Stimulated activated CD8-positive, alpha-beta memory T cell treated with anti-CD3 and anti-CD28 coated beads, Interleukin-15, amount 100 ng/mL, for 24 hours (primary cell): ENCODE data around the gene TMEM63C.

Experiments
- DNase-seq: peaks from one replicate; pipeline ENCODE4 v3.0.0-alpha.2; 2020; ENCODE audit warnings: low read depth

The TMEM63C gene

DNA sequence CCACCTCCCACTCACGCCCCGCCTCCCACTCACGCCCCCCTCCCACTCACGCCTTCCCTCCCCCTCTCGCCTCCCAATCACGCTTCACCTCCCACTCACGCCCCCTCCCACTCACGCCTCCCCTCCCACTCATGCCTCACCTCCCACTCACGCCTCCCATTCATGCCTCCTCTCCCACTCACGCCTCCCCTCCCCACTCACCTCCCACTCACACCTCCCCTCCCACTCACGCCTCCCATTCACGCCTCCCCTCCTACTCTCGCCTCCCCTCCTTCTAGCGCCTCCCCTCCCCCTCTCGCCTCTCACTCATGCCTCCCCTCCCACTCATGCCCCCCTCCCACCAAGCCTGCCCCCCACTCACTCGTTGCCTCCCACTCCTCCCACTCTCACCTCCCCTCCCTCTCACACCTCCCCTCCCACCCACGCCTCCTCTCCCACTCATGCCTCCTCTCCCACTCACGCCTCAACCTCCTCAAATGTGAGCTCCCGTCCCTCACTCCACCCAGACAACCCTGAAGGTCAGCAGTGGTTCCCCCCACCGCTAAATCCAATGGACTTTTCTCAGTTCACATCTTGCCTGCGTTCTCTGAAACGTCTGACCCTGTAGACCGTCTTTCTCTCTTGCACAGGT lies 39.8 kb downstream of the TMEM63C start:
- no peak for DNase-seq

DNA sequence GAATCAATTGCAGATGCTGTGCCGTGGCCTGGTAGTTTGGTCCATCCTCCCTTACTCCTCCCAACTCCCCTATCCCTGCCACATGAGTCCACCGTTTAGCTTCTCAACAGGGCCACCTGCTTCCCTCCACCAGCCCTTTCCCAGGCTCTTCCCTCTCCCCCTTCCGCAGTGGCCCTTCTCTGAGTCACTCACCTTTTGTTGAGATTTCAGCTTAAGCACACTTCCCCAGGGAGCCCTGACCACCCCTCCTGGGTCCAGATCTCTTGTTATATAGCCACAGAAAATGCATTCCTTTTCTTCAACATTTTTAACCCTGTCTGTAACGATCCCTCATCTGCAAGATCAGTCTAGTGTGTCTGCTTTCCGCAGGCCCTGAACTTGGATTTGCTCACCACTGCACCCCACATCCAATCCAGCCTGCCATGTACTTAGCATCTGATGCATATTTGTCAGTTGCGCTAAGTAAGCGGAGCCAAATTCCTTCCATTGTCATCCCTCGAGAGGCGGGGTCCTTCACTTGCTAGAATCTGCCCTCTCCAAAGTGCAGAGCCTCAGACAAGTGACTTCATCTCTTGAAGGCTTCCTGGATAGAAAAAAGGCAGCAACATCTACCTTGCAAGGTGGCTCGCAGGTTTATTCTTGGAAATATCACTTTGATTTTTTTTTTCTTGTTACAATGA lies 41.1 kb downstream of the TMEM63C start:
- no peak for DNase-seq

DNA sequence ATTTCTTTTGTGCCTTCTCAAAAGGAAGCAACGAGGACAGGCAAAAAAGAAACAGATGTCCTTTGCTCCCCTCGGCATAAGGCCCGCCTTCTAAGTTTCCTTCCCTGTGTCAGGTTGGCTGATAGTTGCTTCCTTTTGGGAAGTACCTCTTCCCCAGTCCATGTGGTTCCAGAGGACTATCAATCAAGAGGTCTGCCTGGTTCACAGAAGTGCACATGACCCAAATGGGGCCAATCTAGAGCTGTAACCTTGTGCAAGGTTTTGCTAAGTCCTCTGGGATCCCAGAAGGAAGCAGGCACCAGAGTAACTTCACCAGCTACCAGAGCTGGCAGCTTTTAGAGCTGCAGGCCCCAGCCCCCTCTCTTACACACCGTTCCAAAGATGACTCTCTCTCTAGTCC lies 42.6 kb downstream of the TMEM63C start:
- no peak for DNase-seq

- DNase-seq: no peak
Observed at GRCh38 chr14:77225254-77225653, 43.7 kb downstream of the TMEM63C start.

DNA sequence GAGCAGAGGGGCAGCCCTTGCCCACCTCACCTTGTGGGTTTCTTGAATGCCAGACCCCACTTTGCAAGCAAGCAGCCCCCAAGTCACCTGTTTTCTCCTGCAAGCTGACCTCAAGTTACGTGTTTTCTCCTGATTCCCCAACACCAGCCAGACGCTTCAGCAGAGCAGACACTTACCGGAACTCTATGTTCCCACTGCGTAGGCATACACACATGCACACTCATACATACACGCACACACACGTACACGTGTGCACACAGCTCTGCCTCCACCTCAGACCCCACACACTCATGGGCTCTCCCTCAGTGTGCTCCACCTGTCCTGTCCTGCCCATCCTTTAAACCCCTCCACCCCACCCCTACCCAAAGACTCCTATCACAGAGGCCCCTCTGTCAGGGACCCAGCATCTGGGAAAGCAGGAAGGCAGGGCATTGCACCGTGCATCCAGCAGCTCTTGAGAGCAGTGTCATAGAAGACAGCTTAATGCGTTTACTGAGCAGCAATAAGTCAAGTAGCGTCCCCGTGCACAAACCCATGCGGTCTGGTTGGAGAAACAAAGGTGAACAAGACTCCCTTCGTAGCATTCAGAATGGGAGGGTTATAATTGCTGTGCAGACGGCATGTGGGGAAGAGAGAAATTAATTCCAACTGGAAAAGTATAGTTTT lies 44.4 kb downstream of the TMEM63C start:
- no peak for DNase-seq

- DNase-seq: no peak
Observed at GRCh38 chr14:77228056-77228455, 46.5 kb downstream of the TMEM63C start.

DNA sequence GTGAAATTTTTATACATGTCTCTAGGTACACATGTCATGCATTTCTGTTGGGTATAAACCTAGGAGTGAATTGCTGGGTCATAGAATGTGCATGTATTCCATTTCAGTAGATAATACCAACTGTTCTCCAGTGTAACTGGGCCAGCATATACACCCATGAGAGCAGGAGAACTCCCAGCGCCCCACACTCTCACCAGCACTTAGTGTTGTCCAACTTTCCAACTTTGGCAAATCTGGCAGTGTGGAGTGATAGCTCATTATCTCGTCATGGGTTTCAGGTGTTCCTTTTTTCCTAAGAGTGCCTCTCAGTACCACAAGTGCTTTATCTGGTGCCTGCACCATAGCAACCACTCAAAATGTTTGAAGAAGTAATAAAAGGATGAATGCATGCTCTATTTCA lies 49.3 kb downstream of the TMEM63C start:
- DNase-seq: no peak

- no peak for DNase-seq
Observed at GRCh38 chr14:77231721-77232120, 50.1 kb downstream of the TMEM63C start.

DNA sequence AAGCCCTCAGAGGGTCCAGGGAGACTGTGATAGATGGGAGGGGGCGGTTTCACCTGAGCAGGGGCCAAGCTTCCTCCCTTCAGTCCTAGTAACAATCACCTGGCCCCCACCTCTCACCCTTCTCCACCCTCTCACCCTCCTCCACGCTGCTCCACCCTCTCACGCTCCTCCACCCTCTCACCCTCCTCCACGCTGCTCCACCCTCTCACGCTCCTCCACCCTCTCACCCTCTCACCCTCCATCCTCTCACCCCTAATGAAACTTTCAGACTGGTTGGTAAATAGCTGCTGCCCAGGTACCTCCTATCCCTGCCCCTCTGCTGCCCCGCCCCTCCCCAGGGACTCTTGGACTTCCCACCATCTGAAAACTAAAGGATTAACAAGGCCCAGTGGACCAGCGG lies 55.2 kb downstream of the TMEM63C start:
- no peak for DNase-seq

DNA sequence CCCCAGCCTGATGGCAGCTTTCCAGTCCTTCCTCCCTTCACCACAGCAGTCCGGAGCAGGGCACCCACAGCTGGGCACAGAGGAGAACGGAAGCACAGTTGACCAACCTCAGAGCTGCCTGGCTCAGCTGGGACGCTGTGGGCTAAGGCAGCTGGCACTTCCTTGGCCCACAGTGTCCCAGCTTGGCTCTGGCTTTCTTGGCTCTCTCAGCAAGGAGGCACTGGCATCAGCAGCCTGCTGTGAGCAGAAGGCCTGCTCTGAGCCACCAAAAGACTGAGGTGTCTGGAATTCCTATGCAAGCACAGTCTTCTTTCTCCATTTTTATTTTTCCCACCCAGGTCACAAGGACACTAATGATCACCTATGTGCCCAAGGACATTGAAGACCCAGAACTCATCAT lies 56.8 kb downstream of the TMEM63C start:
- no peak for DNase-seq

- DNase-seq: no peak
Observed at GRCh38 chr14:77238996-77239395, 57.4 kb downstream of the TMEM63C start.

DNA sequence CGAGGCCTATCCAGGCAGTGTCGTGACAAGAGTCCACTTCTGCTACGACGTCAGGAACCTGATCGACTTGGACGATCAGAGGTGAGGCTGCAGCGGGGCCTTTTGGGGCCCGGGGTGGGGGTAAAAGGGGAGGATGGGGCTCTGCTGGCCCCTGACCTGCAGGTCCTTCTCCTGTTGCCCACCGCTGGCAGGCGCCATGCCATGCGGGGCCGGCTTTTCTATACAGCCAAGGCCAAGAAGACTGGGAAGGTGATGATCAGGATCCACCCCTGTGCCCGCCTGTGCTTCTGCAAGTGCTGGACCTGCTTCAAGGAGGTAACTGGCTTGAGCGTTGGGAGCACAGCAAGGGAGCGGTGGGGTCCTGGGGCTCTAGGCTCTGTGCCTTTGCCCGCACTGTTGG lies 57.8 kb downstream of the TMEM63C start:
- DNase-seq: no peak

GRCh38 chr14:77240336-77240915 lies 58.8 kb downstream of the TMEM63C start:
- no peak for DNase-seq

DNA sequence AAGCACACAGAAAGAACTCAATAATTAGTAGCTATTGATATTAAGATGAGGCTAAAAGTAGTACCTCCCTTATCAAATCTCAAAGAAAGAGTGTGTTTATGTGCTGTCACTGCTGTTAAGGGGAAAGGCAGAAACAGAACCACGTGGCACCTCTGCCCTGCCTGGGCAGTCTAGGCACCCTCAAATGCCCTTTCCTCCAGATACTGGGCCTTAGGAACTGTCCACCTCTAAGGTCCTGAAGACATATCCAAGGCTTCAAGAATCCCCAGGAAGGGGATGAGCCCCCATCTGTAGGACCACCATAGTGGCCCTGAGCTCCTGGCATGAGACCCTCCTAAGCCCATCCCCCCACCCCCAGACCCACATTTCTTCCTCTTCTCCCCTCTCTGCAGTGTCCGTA lies 60.4 kb downstream of the TMEM63C start:
- no peak for DNase-seq

DNA sequence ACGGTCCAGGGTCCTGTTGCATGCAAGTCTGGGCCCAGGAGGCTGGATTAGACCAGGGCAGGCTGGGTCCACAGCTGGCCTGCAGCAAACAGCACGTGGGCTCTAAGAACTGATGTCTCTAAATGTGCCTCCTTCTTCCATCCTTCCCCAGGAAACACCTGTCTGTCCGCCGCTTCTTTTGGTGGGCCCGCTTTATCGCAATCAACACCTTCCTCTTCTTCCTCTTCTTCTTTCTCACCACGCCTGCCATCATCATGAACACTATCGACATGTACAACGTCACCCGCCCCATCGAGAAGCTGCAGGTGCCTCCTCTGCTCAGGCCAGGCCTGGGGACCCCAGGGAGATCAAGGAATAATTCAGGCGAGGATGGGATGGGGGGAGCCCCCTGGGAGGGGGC lies 61.2 kb downstream of the TMEM63C start:
- no peak for DNase-seq

DNA sequence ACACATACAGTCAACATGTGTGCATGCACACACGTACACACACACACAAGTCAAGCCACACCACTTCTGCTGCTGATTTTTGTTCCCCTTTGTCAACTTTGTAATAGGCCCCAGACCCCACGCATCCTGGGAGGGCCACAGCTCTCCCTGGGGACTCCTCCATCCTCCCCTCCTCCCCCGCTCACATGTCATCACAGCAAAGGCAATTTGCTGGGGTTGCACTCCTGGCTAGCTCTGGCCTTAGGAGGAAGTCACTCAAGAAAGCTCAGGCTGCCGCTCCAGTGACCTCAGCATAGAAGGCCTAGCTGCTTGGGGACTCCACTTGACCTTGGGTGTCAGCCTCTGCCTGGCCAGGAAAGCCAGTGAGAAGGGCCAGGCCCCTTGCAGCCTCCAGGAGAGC lies 62.3 kb downstream of the TMEM63C start:
- DNase-seq: no peak

- no peak for DNase-seq
Observed at GRCh38 chr14:77245820-77246219, 64.2 kb downstream of the TMEM63C start.

GRCh38 chr14:77246784-77247183 lies 65.2 kb downstream of the TMEM63C start:
- no peak for DNase-seq

- no peak for DNase-seq
Observed at GRCh38 chr14:77248666-77249065, 67.1 kb downstream of the TMEM63C start.

DNA sequence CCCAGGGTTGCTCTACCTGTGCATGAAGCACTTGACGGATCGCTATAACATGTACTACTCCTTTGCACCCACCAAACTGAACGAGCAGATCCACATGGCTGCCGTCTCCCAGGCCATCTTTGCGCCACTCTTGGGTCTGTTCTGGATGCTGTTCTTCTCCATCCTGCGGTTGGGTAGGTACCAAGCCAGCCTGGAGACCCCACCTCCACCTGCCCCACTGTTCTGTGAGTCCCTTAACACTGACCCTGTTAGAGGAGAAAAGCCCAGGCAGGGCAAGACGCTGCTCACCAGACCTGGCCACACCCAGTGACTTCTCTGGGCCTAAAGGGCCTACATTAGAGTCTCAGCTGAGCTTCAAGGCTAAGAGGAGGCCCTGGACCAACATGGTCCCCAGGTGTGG lies 67.7 kb downstream of the TMEM63C start:
- no peak for DNase-seq

- no peak for DNase-seq
Observed at GRCh38 chr14:77250927-77251326, 69.3 kb downstream of the TMEM63C start.

- DNase-seq: no peak
Observed at GRCh38 chr14:77251870-77252269, 70.3 kb downstream of the TMEM63C start.
